IMR-90 (cell line): ENCODE data around the gene KRT3. TPM values are rescaled to one million over a fixed set of nuclear protein-coding genes. Genes with fewer than 3 reads are reported as not detected.

Experiments used
- ATAC-seq: fragments of 200-7000 bp; cut with Tn5 transposase; 2 replicates; pipeline ENCODE4 v1.9.1; 2020; ENCODE audit warnings: low read depth, mild to moderate bottlenecking, moderate library complexity
- BruUV-seq: library from RNA; stranded (reverse); fragments of 400-500 nt; replicated peaks from 2 replicates; lab custom pipeline; 2021; lab: Mats Ljungman, UMichigan
- CTCF ChIA-PET: fragments of 300-600 bp; formaldehyde crosslinking; extraction: SDS; loops from one replicate; lab custom pipeline; 2021; ENCODE audit warnings: antibody characterized with exemption; lab: Yijun Ruan, JAX
- POLR2A ChIA-PET: fragments of 300-600 bp; sonication (Branson Sonifier 250); formaldehyde crosslinking; loops from one replicate; lab custom pipeline; 2022; ENCODE audit warnings: antibody characterized with exemption; ENCODE audit not compliant: unreplicated experiment; lab: Charles Lee
- DNase-seq: peaks from one replicate; pipeline ENCODE4 v3.0.0; 2013
- H2AFZ ChIP-seq: replicated peaks from 2 replicates; pipeline ENCODE3; 2013; ENCODE audit warnings: low read length, mild to moderate bottlenecking; ENCODE audit not compliant: poor library complexity
- H2AK5ac ChIP-seq: 2 replicates; pipeline ENCODE4 v1.6.1; 2013; ENCODE audit warnings: low read depth, low read length, inconsistent platforms
- H2AK9ac ChIP-seq: replicated peaks from 2 replicates; pipeline ENCODE3; 2013; ENCODE audit warnings: mild to moderate bottlenecking, low read depth, low read length, moderate library complexity; ENCODE audit not compliant: poor library complexity
- H2BK120ac ChIP-seq: 2 replicates; pipeline ENCODE4 v1.6.1; 2013; ENCODE audit warnings: low read depth, low read length, inconsistent platforms
- H2BK15ac ChIP-seq: 3 replicates; pipeline ENCODE4 v1.6.1; 2013; ENCODE audit warnings: low read depth, low read length, inconsistent platforms
- H2BK20ac ChIP-seq: 2 replicates; pipeline ENCODE4 v1.6.1; 2013; ENCODE audit warnings: low read depth, mild to moderate bottlenecking, inconsistent platforms, low read length, moderate library complexity
- H2BK5ac ChIP-seq: 2 replicates; pipeline ENCODE4 v1.6.1; 2013; ENCODE audit warnings: mild to moderate bottlenecking, low read depth, low read length, inconsistent platforms; ENCODE audit not compliant: poor library complexity, severe bottlenecking
- H3K14ac ChIP-seq: replicated peaks from 2 replicates; pipeline ENCODE4 v1.6.1; 2013; ENCODE audit warnings: low read depth, low read length, inconsistent platforms
- H3K18ac ChIP-seq: 2 replicates; pipeline ENCODE4 v1.6.1; 2013; ENCODE audit warnings: low read depth, low read length, control low read depth
- H3K23ac ChIP-seq: 2 replicates; pipeline ENCODE4 v1.6.1; 2013; ENCODE audit warnings: low read depth, low read length, inconsistent platforms
- H3K27ac ChIP-seq: 2 replicates; pipeline ENCODE4 v1.5.1; 2013; ENCODE audit warnings: mild to moderate bottlenecking, control low read depth, low read length; ENCODE audit not compliant: insufficient read depth
- H3K27me3 ChIP-seq: 2 replicates; pipeline ENCODE4 v1.6.1; 2013; ENCODE audit warnings: low read length; ENCODE audit not compliant: control insufficient read depth, insufficient read depth
- H3K36me3 ChIP-seq: 2 replicates; pipeline ENCODE4 v1.6.1; 2013; ENCODE audit warnings: low read length, mixed read lengths; ENCODE audit not compliant: control insufficient read depth, insufficient read depth
- H3K4ac ChIP-seq: 2 replicates; pipeline ENCODE4 v1.6.1; 2013; ENCODE audit warnings: low read depth, low read length, inconsistent platforms
- H3K4me1 ChIP-seq: 2 replicates; pipeline ENCODE4 v1.6.1; 2013; ENCODE audit warnings: low read length, mixed read lengths; ENCODE audit not compliant: control insufficient read depth, insufficient read depth
- H3K4me2 ChIP-seq: 2 replicates; pipeline ENCODE4 v1.6.1; 2013; ENCODE audit warnings: low read depth, mild to moderate bottlenecking, control low read depth, low read length, moderate library complexity
- H3K4me3 ChIP-seq: 2 replicates; pipeline ENCODE4 v1.5.1; 2013; ENCODE audit warnings: low read depth, mild to moderate bottlenecking, control low read depth, low read length, moderate library complexity; ENCODE audit not compliant: insufficient read depth
- H3K56ac ChIP-seq: 2 replicates; pipeline ENCODE4 v1.6.1; 2013; ENCODE audit warnings: low read length, inconsistent platforms; ENCODE audit not compliant: insufficient read depth; ENCODE audit errors: extremely low read depth
- H3K79me1 ChIP-seq, 2 experiments: 2 replicates each; pipeline ENCODE4 v1.6.1; 2013; ENCODE audit warnings: low read length in 2 of 2, inconsistent platforms in 1 of 2, low read depth in 1 of 2
- H3K9ac ChIP-seq: 2 replicates; pipeline ENCODE4 v1.6.1; 2013; ENCODE audit warnings: low read depth, low read length, control low read depth
- H3K9me1 ChIP-seq: 2 replicates; pipeline ENCODE4 v1.6.1; 2013; ENCODE audit warnings: low read length, inconsistent platforms; ENCODE audit not compliant: insufficient read depth
- H3K9me3 ChIP-seq: 2 replicates; pipeline ENCODE4 v1.6.1; 2013; ENCODE audit warnings: low read length; ENCODE audit not compliant: control insufficient read depth, insufficient read depth
- H4K20me1 ChIP-seq: 2 replicates; pipeline ENCODE4 v1.6.1; 2013; ENCODE audit warnings: low read length, inconsistent platforms; ENCODE audit not compliant: insufficient read depth
- H4K5ac ChIP-seq: 2 replicates; pipeline ENCODE4 v1.6.1; 2013; ENCODE audit warnings: mild to moderate bottlenecking, low read depth, low read length, control low read depth
- H4K8ac ChIP-seq, 2 experiments: 2 replicates each; pipeline ENCODE4 v1.6.1; 2013; ENCODE audit warnings: low read depth in 2 of 2, low read length in 2 of 2, control low read depth in 1 of 2, inconsistent platforms in 1 of 2
- H4K91ac ChIP-seq: 2 replicates; pipeline ENCODE4 v1.6.1; 2013; ENCODE audit warnings: low read depth, low read length, inconsistent platforms; ENCODE audit not compliant: insufficient read depth
- FOS ChIP-seq: fragments of 150-350 bp; IDR thresholded peaks from 2 replicates; pipeline ENCODE4 v1.6.1; 2016; ENCODE audit warnings: low read depth, low read length
- POLR2A ChIP-seq: IDR thresholded peaks from 2 replicates; pipeline ENCODE4 v1.6.1; 2012; ENCODE audit warnings: mild to moderate bottlenecking, low read depth, low read length
- WGBS, 2 experiments: methylation state at CpG; one replicate each; pipeline versions ENCODE4 v1.1.5 to v1.1.7; 2013; ENCODE audit warnings: missing lambda C conversion rate in 2 of 2; ENCODE audit not compliant: insufficient read length in 1 of 2; ENCODE audit errors: extremely low coverage in 2 of 2; 5-methylcytosine and 5-hydroxymethylcytosine counted together
- dilution Hi-C: fragments of 300-500 bp; cut with HindIII; formaldehyde crosslinking; loops from one replicate; pipeline ENCODE4 v1.14.3; 2018; ENCODE audit warnings: low sequenced_read_pairs; ENCODE audit not compliant: unreplicated experiment
- in situ Hi-C: fragments of 300-500 bp; cut with MboI; formaldehyde crosslinking; loops from 3 replicates; pipeline ENCODE4 v1.14.3; 2019; ENCODE audit warnings: low sequenced_read_pairs, inconsistent platforms, mixed read lengths
- intact Hi-C: fragments of 100-400 bp; cut with micrococcal nuclease; formaldehyde crosslinking; loops from 2 replicates; pipeline ENCODE4 v1.10.0; 2022
- polyA plus RNA-seq, 3 experiments: library from polyadenylated mRNA; depleted of rRNA; stranded (reverse); fragments of >200 nt; gene quantifications; 2 replicates each; pipeline ENCODE4 v1.2.3, GENCODE V29; 2012; ENCODE audit warnings: low replicate concordance in 1 of 3
- total RNA-seq: library from RNA; depleted of rRNA; stranded (reverse); fragments of >200 nt; gene quantifications from 2 replicates; pipeline ENCODE4 v1.2.3, GENCODE V29; 2012

Gene KRT3
- total and polyA plus RNA-seq, 2 of the 4 experiments (the other 2 are of a cell fraction): not detected

GRCh38 chr12:52835271-52836041 is 39.5 kb upstream of the KRT3 start:
- no peak for ATAC-seq
- intact Hi-C loops (no loop called here), dilution Hi-C loops (no loop called here), in situ Hi-C loops (no loop called here)
- Histone ChIP-seq H3K79me1 (no peaks in the 10 kb centered on the region), H2AFZ (peak overlapping the region; percentile 36), H3K4me2 (no peak overlapping the region), H3K27me3 (peaks cover 3% of the 10 kb centered on the region; the same call in 1 of the 2 replicates), H3K4me3 (no peak overlapping the region), H3K4ac (peak overlapping the region; percentile 63), H2AK9ac (peak overlapping the region; percentile 76), H3K9me3 (no peaks in the 10 kb centered on the region), H2BK120ac (peak overlapping the region; percentile 54), H4K91ac (peak overlapping the region; percentile 81), H2AK5ac (peak overlapping the region; percentile 87), H3K9ac (no peak overlapping the region), H4K20me1 (no peaks in the 10 kb centered on the region), H3K18ac (peak overlapping the region; percentile 18; the same call in 1 of the 2 replicates), H3K9me1 (peaks cover 20% of the 10 kb centered on the region), H3K14ac (peak overlapping the region; percentile 94), H2BK15ac (0 out of 3 replicates have a peak overlapping the region, but pooled peaks have one; percentile 5), H4K8ac (peak overlapping the region; percentile 17 to 56; a peak in 3 of 4 replicates), H2BK20ac (peak overlapping the region; percentile 88), H3K56ac (peak overlapping the region; percentile 24; the same call in 1 of the 2 replicates), H3K23ac (no peak overlapping the region; the same call in 1 of the 2 replicates), H3K27ac (no peak overlapping the region; the same call in 1 of the 2 replicates), H2BK5ac (peak overlapping the region; percentile 6), H3K4me1 (peaks cover 18% of the 10 kb centered on the region), H3K36me3 (no peaks in the 10 kb centered on the region), H4K5ac (no peak overlapping the region)
- TF ChIP-seq POLR2A (0 out of 2 replicates have a peak, but pooled peaks have one; percentile 6), FOS (no peak)
- no TSS peak for BruUV-seq
- 87% methylated on average over 3 of the region's 15 CpGs; no CpG with 5 or more reads in 1 of the 2 experiments for WGBS, 2 experiments
- POLR2A ChIA-PET: no interaction called here
- CTCF ChIA-PET: no interaction called here
- no peak for DNase-seq
